DND-41 (cell line): ENCODE results near the gene FXYD5.

ENCODE experiments used
- CTCF ChIP-seq: IDR thresholded peaks from 2 replicates; pipeline ENCODE4 v1.5.1; 2012; ENCODE audit warnings: borderline replicate concordance, low read length, moderate library complexity, mild to moderate bottlenecking; ENCODE audit not compliant: poor library complexity, severe bottlenecking; ENCODE audit errors: extremely low read depth
- EZH2 ChIP-seq: IDR thresholded peaks from 3 replicates; pipeline ENCODE4 v1.6.1; 2012; ENCODE audit warnings: borderline replicate concordance, low read depth, mild to moderate bottlenecking, moderate library complexity, low read length, inconsistent platforms; ENCODE audit not compliant: severe bottlenecking

DNA sequence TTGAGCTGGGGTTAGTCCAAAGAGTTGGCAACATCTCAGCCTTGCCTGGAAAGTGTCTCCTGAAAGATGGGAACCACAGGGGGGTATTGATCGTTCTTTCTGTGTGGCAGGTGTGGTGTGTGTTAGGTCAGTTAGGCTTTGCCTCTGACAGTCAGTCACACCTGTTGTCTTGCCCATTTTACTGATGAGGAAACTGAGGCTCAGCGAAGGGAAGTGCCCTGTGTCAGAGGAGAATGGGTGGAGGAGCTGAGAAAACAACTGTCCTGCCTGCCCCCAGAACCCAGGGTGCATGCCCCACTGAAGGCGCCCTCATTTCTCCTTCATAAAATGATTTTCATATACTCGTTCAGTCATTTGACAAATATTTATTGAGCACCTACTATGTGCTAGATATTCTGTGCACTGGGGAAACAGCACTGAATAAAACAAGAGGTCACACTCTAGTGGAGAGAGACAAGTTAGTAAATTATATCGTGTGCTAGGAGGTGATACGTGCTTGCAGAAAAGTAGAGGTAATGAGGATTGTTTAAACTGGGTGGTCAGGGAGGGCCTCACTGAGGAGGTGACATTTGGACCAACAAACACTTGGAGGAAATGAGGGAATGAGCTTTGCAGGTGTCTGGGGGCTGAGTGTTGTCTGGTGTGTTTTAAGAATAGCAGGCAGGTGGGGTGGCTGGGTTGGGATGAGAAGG is 1.6 kb downstream of the FXYD5 start:
- TF ChIP-seq CTCF (no peak), EZH2 (no peak)
